Retina (tissue), 1 donor: ENCODE measurements around the gene DYSF.
A peak's percentile ranks its signal among the peaks of the same experiment; 100 is the strongest.

Source experiments
- DNase-seq: peaks from one replicate; pipeline ENCODE4 v3.0.0-alpha.2; 2016

Gene DYSF

GRCh38 chr2:71681626-71682025 lies 228.3 kb downstream of the DYSF start:
- DNase-seq: no peak

- no peak for DNase-seq
These were observed 229.0 kb downstream of the DYSF start for GRCh38 chr2:71682341-71682740.

- no peak for DNase-seq
These were observed 229.7 kb downstream of the DYSF start for GRCh38 chr2:71683070-71683469.

GRCh38 chr2:71683666-71684065 lies 230.3 kb downstream of the DYSF start:
- DNase-seq: no peak

GRCh38 chr2:71684226-71685072 lies 231.1 kb downstream of the DYSF start:
- no peak for DNase-seq

- DNase-seq: no peak
These were observed 231.9 kb downstream of the DYSF start for GRCh38 chr2:71685073-71685848.

- DNase-seq: no peak
These were observed 232.7 kb downstream of the DYSF start for GRCh38 chr2:71685941-71686611.

- DNase-seq: no peak
These were observed 233.4 kb downstream of the DYSF start for GRCh38 chr2:71686781-71687180.

GRCh38 chr2:71687412-71687811 lies 234.1 kb downstream of the DYSF start:
- no peak for DNase-seq

- DNase-seq: no peak
These were observed 235.2 kb downstream of the DYSF start for GRCh38 chr2:71688530-71688929.

GRCh38 chr2:71689393-71689792 lies 236.0 kb downstream of the DYSF start:
- no peak for DNase-seq

- DNase-seq: no peak
These were observed 236.8 kb downstream of the DYSF start for GRCh38 chr2:71689968-71690834.

GRCh38 chr2:71690876-71691475 lies 237.6 kb downstream of the DYSF start:
- peak; percentile 34 for DNase-seq

GRCh38 chr2:71691747-71692441 lies 238.5 kb downstream of the DYSF start:
- DNase-seq: peak; percentile 55

GRCh38 chr2:71692621-71693277 lies 239.4 kb downstream of the DYSF start:
- DNase-seq: no peak

GRCh38 chr2:71693286-71694270 lies 240.2 kb downstream of the DYSF start:
- no peak for DNase-seq

- DNase-seq: no peak
These were observed 241.3 kb downstream of the DYSF start for GRCh38 chr2:71694501-71695234.

- DNase-seq: no peak
These were observed 242.1 kb downstream of the DYSF start for GRCh38 chr2:71695235-71696120.
